K562 (cell line): ENCODE results near the gene TIMM17B. TPM values are rescaled to one million over a fixed set of nuclear protein-coding genes. Genes with fewer than 3 reads are reported as not detected.
A peak's percentile ranks its signal among the peaks of the same experiment; 100 is the strongest.

Source experiments
- ARID3A ChIP-seq: IDR thresholded peaks from 2 replicates; pipeline ENCODE4 v1.6.1; 2012; ENCODE audit warnings: low read depth, low read length, improper control_type of control experiment, borderline replicate concordance
- CLOCK ChIP-seq: fragments of 250-450 bp; sonication (Bioruptor Pico); IDR thresholded peaks from 2 replicates; pipeline ENCODE4 v1.4.0; 2020; ENCODE audit warnings: mild to moderate bottlenecking, moderate library complexity, borderline replicate concordance
- GABPB2 ChIP-seq: fragments of 250-450 bp; sonication (Bioruptor Pico); conservative IDR thresholded peaks from 2 replicates; pipeline ENCODE4 v1.5.1; 2021; ENCODE audit warnings: mild to moderate bottlenecking
- ID3 ChIP-seq, 2 experiments: fragments of 250-450 bp in 1 of 2; fragments of 450-650 bp in 1 of 2; sonication (Bioruptor Pico) in 1 of 2; IDR thresholded peaks; 2 replicates each; pipeline versions ENCODE4 v1.6.1 to v1.8.0; 2016 to 2021; ENCODE audit warnings: mild to moderate bottlenecking in 2 of 2, moderate library complexity in 2 of 2, missing compliant biosample characterization in 1 of 2, missing genetic modification characterization in 1 of 2
- IRF9 ChIP-seq: fragments of 450-650 bp; IDR thresholded peaks from 2 replicates; pipeline ENCODE4 v1.6.1; 2016; ENCODE audit warnings: missing biosample characterization, missing genetic modification characterization
- KAT7 ChIP-seq: sonication (generic); formaldehyde crosslinking; IDR thresholded peaks from 2 replicates; pipeline ENCODE4 v1.8.0; 2022; ENCODE audit warnings: missing genetic modification reagents, mild to moderate bottlenecking, borderline replicate concordance
- MYBL2 ChIP-seq, 2 experiments: fragments of 450-650 bp in 1 of 2; sonication (generic) in 1 of 2; formaldehyde crosslinking in 1 of 2; IDR thresholded peaks; 2 replicates each; pipeline versions ENCODE4 v1.6.1 to v1.8.1; 2017 to 2022; ENCODE audit warnings: borderline replicate concordance in 1 of 2, inconsistent platforms in 1 of 2, low read depth in 1 of 2, mild to moderate bottlenecking in 1 of 2, missing genetic modification reagents in 1 of 2, moderate library complexity in 1 of 2
- SAFB2 ChIP-seq: fragments of 200-400 bp; formaldehyde crosslinking; IDR thresholded peaks from 2 replicates; pipeline ENCODE4 v1.6.1; 2018; ENCODE audit warnings: borderline replicate concordance, low read length, low read depth, moderate library complexity; ENCODE audit not compliant: severe bottlenecking
- SIN3A ChIP-seq, 2 experiments: fragments of 150-350 bp in 1 of 2; IDR thresholded peaks; 2 replicates each; pipeline ENCODE4 v1.6.1; 2011 to 2016; ENCODE audit warnings: borderline replicate concordance in 2 of 2, low read depth in 2 of 2, low read length in 2 of 2, mild to moderate bottlenecking in 2 of 2, moderate library complexity in 2 of 2; ENCODE audit not compliant: control insufficient read depth in 1 of 2
- TSC22D4 ChIP-seq: fragments of 450-650 bp; IDR thresholded peaks from 2 replicates; pipeline ENCODE4 v1.6.1; 2016; ENCODE audit warnings: missing genetic modification characterization, missing biosample characterization, control low read depth
- ZFP36 ChIP-seq: fragments of 150-350 bp; IDR thresholded peaks from 2 replicates; pipeline ENCODE4 v1.6.1; 2018; ENCODE audit warnings: low read length, low read depth; ENCODE audit not compliant: partially characterized antibody
- ZNF324 ChIP-seq: fragments of 250-450 bp; sonication (Bioruptor Pico); IDR thresholded peaks from 2 replicates; pipeline ENCODE4 v1.4.0; 2020; ENCODE audit warnings: mild to moderate bottlenecking
- polyA plus RNA-seq, 8 experiments: library from polyadenylated mRNA; depleted of rRNA in 4 of 8; stranded (reverse) in 5 of 8; unstranded in 3 of 8; fragments of >200 nt; fragmentation: Nextera tagmentation in 2 of 8; fragmentation: Illumina TruSeq in 1 of 8; extraction: Ambion mirVana in 2 of 8; extraction: Trizol in 1 of 8; gene quantifications; 2 replicates each; pipeline versions ENCODE4 v1.2.1 to v1.2.3, GENCODE V29; 2011 to 2014; ENCODE audit warnings: inconsistent platforms in 1 of 8, missing spikeins in 1 of 8
- total RNA-seq, 7 experiments: library from RNA; depleted of rRNA in 6 of 7; stranded (reverse); fragments of >200 nt in 6 of 7; fragmentation: Illumina TruSeq in 2 of 7; extraction: Trizol in 2 of 7; gene quantifications; 2 replicates each; pipeline versions ENCODE4 v1.2.1 to v1.2.3, GENCODE V29; 2011 to 2021; ENCODE audit warnings: low replicate concordance in 1 of 7
- TF ChIP-seq, protein P1 (sequence below), 2 experiments: fragments of 150-350 bp in 1 of 2; IDR thresholded peaks; 2 replicates each; pipeline ENCODE4 v1.6.1; 2012 to 2016; ENCODE audit warnings: low read depth in 2 of 2, low read length in 2 of 2, mild to moderate bottlenecking in 1 of 2, moderate library complexity in 1 of 2

TIMM17B gene
- total and polyA plus RNA-seq, 9 of the 15 experiments (the other 6 are each of a cell fraction or from before 2014, with no cell fraction given), result 9.9 to 184 (median 115) TPM

DNA sequence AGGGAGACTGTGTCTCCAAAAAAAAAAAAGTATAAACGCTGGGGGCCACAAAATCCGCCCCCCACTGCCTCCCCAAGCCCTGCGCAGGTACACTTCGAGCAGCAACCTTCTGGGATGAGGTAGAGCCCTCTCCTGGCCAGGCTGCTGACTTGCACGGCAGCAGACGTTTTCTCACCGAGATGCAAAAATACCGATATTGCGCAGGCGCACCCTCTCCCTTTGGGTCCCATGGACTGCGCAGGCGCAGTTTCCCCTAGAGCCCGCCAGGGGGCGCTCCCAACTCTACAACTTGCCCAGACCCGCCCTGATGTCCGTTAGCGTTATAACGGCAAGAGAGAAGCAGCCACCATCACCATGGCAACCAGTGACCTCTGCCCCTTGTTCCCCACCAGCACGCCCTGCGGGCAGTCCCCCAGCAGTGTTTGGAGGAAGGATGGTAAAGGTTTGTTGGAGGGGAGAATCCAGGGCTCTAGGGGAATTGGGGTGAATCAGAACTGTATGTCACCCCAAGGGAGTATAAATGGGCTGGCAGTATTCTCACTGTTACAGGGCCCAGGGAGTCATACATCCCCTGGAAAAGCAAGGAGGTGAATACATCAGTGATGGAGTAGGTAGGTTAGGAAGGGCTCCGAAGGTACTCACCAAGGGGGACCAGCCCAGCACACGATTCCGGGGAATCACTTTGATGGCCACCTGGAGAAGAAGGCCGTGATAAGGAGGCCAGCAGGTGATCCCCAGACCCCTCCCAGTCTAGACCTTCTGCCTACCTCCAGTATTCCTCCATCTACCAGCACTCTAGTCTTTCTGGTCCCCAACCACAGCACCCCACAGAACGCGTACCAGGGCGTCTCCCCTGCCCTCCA is 19.8 kb upstream of the TIMM17B start (continued):
- TF ChIP-seq KAT7, result peak; percentile 4; the same call in 1 of the 2 replicates
- TF ChIP-seq MYBL2 (IDR thresholded peaks at IDR 0.05; ENCODE audit: low read depth), result peak; percentile 75; the same call in 1 of the 2 replicates
- TF ChIP-seq MYBL2 (CRISPR knock-in tag; IDR thresholded peaks at IDR 0.05; ENCODE audit: borderline replicate concordance), result no peak
- TF ChIP-seq SIN3A (IDR thresholded peaks at IDR 0.05; ENCODE audit: borderline replicate concordance in 2 of 2, control insufficient read depth in 1 of 2, low read depth in 2 of 2, low read length in 2 of 2), result peak; percentile 62 to 88; a peak in 1 of 4 replicates
- TF ChIP-seq ZNF324, result no peak
- TF ChIP-seq ZFP36, result no peak
- no peak for TF ChIP-seq TSC22D4 (tag)
- TF ChIP-seq CLOCK (CRISPR knock-in tag), result no peak
- no peak for TF ChIP-seq IRF9 (tag)
- TF ChIP-seq, protein P1, sequence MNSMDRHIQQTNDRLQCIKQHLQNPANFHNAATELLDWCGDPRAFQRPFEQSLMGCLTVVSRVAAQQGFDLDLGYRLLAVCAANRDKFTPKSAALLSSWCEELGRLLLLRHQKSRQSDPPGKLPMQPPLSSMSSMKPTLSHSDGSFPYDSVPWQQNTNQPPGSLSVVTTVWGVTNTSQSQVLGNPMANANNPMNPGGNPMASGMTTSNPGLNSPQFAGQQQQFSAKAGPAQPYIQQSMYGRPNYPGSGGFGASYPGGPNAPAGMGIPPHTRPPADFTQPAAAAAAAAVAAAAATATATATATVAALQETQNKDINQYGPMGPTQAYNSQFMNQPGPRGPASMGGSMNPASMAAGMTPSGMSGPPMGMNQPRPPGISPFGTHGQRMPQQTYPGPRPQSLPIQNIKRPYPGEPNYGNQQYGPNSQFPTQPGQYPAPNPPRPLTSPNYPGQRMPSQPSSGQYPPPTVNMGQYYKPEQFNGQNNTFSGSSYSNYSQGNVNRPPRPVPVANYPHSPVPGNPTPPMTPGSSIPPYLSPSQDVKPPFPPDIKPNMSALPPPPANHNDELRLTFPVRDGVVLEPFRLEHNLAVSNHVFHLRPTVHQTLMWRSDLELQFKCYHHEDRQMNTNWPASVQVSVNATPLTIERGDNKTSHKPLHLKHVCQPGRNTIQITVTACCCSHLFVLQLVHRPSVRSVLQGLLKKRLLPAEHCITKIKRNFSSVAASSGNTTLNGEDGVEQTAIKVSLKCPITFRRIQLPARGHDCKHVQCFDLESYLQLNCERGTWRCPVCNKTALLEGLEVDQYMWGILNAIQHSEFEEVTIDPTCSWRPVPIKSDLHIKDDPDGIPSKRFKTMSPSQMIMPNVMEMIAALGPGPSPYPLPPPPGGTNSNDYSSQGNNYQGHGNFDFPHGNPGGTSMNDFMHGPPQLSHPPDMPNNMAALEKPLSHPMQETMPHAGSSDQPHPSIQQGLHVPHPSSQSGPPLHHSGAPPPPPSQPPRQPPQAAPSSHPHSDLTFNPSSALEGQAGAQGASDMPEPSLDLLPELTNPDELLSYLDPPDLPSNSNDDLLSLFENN (IDR thresholded peaks at IDR 0.05; ENCODE audit: low read depth in 2 of 2, low read length in 2 of 2), result 0 out of 4 replicates have a peak, but pooled peaks of 1 of the 2 experiments have one; percentile 19
- TF ChIP-seq GABPB2 (CRISPR knock-in tag), result no peak
- TF ChIP-seq ARID3A, result no peak
- no peak for TF ChIP-seq SAFB2
- TF ChIP-seq ID3 (CRISPR knock-in tag; IDR thresholded peaks at IDR 0.05), result no peak
- 0 out of 2 replicates have a peak, but pooled peaks have one; percentile 17 for TF ChIP-seq ID3 (tag; IDR thresholded peaks at IDR 0.05)
